Measurements from ENCODE around the gene ZNF318.

Gene ZNF318

GRCh38 chr6:43301081-43301870 is 68.2 kb downstream of the ZNF318 start:
- in situ Hi-C loops (cut with HindIII; ENCODE audit: low sequenced_read_pairs): no loop called here

- in situ Hi-C loops (cut with HindIII; ENCODE audit: low sequenced_read_pairs): no loop called here
Measured at GRCh38 chr6:43299338-43300293, 69.8 kb downstream of the ZNF318 start.

GRCh38 chr6:43298565-43299337 is 70.7 kb downstream of the ZNF318 start:
- in situ Hi-C loops (cut with HindIII; ENCODE audit: low sequenced_read_pairs): no loop called here

- in situ Hi-C loops (cut with HindIII; ENCODE audit: low sequenced_read_pairs): no loop called here
Measured at GRCh38 chr6:43297644-43298564, 71.5 kb downstream of the ZNF318 start, which contains the start of gene SLC22A7. Gene SLC22A7, plus strand, starts transcription at chr6:43298260. Its CDS starts 99 bp downstream, at chr6:43298359.

- in situ Hi-C loops (cut with HindIII; ENCODE audit: low sequenced_read_pairs): no loop called here
Measured at GRCh38 chr6:43296780-43297497, 72.5 kb downstream of the ZNF318 start.

GRCh38 chr6:43295456-43295855 is 74.0 kb downstream of the ZNF318 start:
- in situ Hi-C loops (cut with HindIII; ENCODE audit: low sequenced_read_pairs): no loop called here

GRCh38 chr6:43294536-43294935 is 74.9 kb downstream of the ZNF318 start:
- in situ Hi-C loops (cut with HindIII; ENCODE audit: low sequenced_read_pairs): no loop called here

- in situ Hi-C loops (cut with HindIII; ENCODE audit: low sequenced_read_pairs): no loop called here
Measured at GRCh38 chr6:43293698-43294097, 75.7 kb downstream of the ZNF318 start.

GRCh38 chr6:43292763-43293318 is 76.6 kb downstream of the ZNF318 start:
- in situ Hi-C loops (cut with HindIII; ENCODE audit: low sequenced_read_pairs): no loop called here

- in situ Hi-C loops (cut with HindIII; ENCODE audit: low sequenced_read_pairs): no loop called here
Measured at GRCh38 chr6:43292341-43292740, 77.1 kb downstream of the ZNF318 start.

GRCh38 chr6:43291708-43292107 is 77.7 kb downstream of the ZNF318 start:
- in situ Hi-C loops (cut with HindIII; ENCODE audit: low sequenced_read_pairs): no loop called here

- in situ Hi-C loops (cut with HindIII; ENCODE audit: low sequenced_read_pairs): no loop called here
Measured at GRCh38 chr6:43290905-43291355, 78.5 kb downstream of the ZNF318 start.

- in situ Hi-C loops (cut with HindIII; ENCODE audit: low sequenced_read_pairs): no loop called here
Measured at GRCh38 chr6:43290339-43290904, 79.0 kb downstream of the ZNF318 start.

- in situ Hi-C loops (cut with HindIII; ENCODE audit: low sequenced_read_pairs): no loop called here
Measured at GRCh38 chr6:43287717-43288679, 81.4 kb downstream of the ZNF318 start.

GRCh38 chr6:43286980-43287716 is 82.3 kb downstream of the ZNF318 start:
- in situ Hi-C loops (cut with HindIII; ENCODE audit: low sequenced_read_pairs): no loop called here

GRCh38 chr6:43286456-43286979 is 82.9 kb downstream of the ZNF318 start:
- in situ Hi-C loops (cut with HindIII; ENCODE audit: low sequenced_read_pairs): no loop called here
